Urinary bladder (tissue), 4 donors: Measurements from ENCODE around the gene MTHFD2L. TPM values are rescaled to one million over a fixed set of nuclear protein-coding genes. Genes with fewer than 3 reads are reported as not detected.
"Not testable (repeated sequence)": the region's sequence is repeated elsewhere in the genome, so short reads cannot be mapped to it uniquely, and the experiment has no call there.

Experiments used
- DNase-seq: peaks from one replicate; pipeline ENCODE4 v3.0.0-alpha.2; 2015; ENCODE audit errors: extremely low spot score
- H3K27ac ChIP-seq: one replicate; pipeline ENCODE4 v1.5.1; 2013; ENCODE audit warnings: low read depth, mild to moderate bottlenecking, moderate library complexity
- H3K36me3 ChIP-seq: one replicate; pipeline ENCODE4 v1.6.1; 2013; ENCODE audit warnings: mild to moderate bottlenecking, moderate library complexity; ENCODE audit not compliant: insufficient read depth
- H3K4me1 ChIP-seq: one replicate; pipeline ENCODE4 v1.6.1; 2013; ENCODE audit warnings: mild to moderate bottlenecking, moderate library complexity; ENCODE audit not compliant: insufficient read depth
- H3K4me3 ChIP-seq: one replicate; pipeline ENCODE4 v1.5.1; 2013; ENCODE audit warnings: low read depth, low read length
- WGBS: extraction: QIAGEN DNeasy Blood & Tissue Kit; methylation state at CpG from one replicate; pipeline ENCODE4 v1.1.7; 2013; 5-methylcytosine and 5-hydroxymethylcytosine counted together
- polyA plus RNA-seq: library from polyadenylated mRNA; stranded (reverse); fragments of 200-250 nt; gene quantifications from one replicate; pipeline ENCODE4 v1.2.3, GENCODE V29; 2013
- total RNA-seq: library from RNA; depleted of rRNA; stranded (reverse); fragments of >200 nt; gene quantifications from one replicate; pipeline ENCODE4 v1.2.3, GENCODE V29; 2014
- donor health status: healthy with polysubstance abuse.
- donor health status: healthy.

The MTHFD2L gene
- total and polyA plus RNA-seq, 2 donors = 5.8 to 21.1 TPM

GRCh38 chr4:74338792-74339333 lies 180.9 kb downstream of the MTHFD2L start:
- H3K4me1 ChIP-seq = no peaks in the 10 kb centered on the region
- DNase-seq = no peak
- no peak overlapping the region for H3K27ac ChIP-seq
- 55% methylated on average over 4 of the region's 4 CpGs for WGBS
- no peak overlapping the region for H3K4me3 ChIP-seq
- no peaks in the 10 kb centered on the region for H3K36me3 ChIP-seq

- Histone ChIP-seq H3K4me3 (no peak overlapping the region), H3K27ac (no peak overlapping the region), H3K4me1 (no peaks in the 10 kb centered on the region), H3K36me3 (no peaks in the 10 kb centered on the region)
- DNase-seq = no peak
Observed at GRCh38 chr4:74339501-74339900, 181.6 kb downstream of the MTHFD2L start.

- H3K4me1 ChIP-seq, H3K36me3 ChIP-seq, H3K4me3 ChIP-seq, H3K27ac ChIP-seq, DNase-seq: not testable (repeated sequence)
Observed at GRCh38 chr4:74340421-74340820, 182.5 kb downstream of the MTHFD2L start.

GRCh38 chr4:74344031-74344430 lies 186.1 kb downstream of the MTHFD2L start:
- DNase-seq = no peak
- Histone ChIP-seq H3K4me3 (no peak overlapping the region), H3K27ac (no peak overlapping the region), H3K36me3 (no peaks in the 10 kb centered on the region), H3K4me1 (no peaks in the 10 kb centered on the region)
- WGBS = 76% methylated on average over 1 of the region's 1 CpG

Other genes starting within 250 kb of the MTHFD2L start
- gene PF4, start 176.1 kb upstream of the MTHFD2L start, total RNA-seq = 0.58 TPM
- 0.18 TPM for gene PF4, start 176.1 kb upstream of the MTHFD2L start, polyA plus RNA-seq
- 6.5 TPM for gene PPBP, start 169.9 kb upstream of the MTHFD2L start, total RNA-seq
- 0.18 TPM for gene PPBP, start 169.9 kb upstream of the MTHFD2L start, polyA plus RNA-seq
- gene CXCL5, start 159.4 kb upstream of the MTHFD2L start, total RNA-seq = 0.11 TPM
- gene CXCL5, start 159.4 kb upstream of the MTHFD2L start, polyA plus RNA-seq = 0.04 TPM
- gene CXCL3, start 119.4 kb upstream of the MTHFD2L start, total RNA-seq = not detected
- 0.95 TPM for gene CXCL3, start 119.4 kb upstream of the MTHFD2L start, polyA plus RNA-seq
- 2.2 TPM for gene CXCL2, start 58.9 kb upstream of the MTHFD2L start, total RNA-seq
- gene CXCL2, start 58.9 kb upstream of the MTHFD2L start, polyA plus RNA-seq = 9.4 TPM
- not detected for gene EPGN, start 150.4 kb downstream of the MTHFD2L start, total RNA-seq
- gene EPGN, start 150.4 kb downstream of the MTHFD2L start, polyA plus RNA-seq = 0.77 TPM
- gene EREG, start 207.0 kb downstream of the MTHFD2L start, total RNA-seq = 0.16 TPM
- gene EREG, start 207.0 kb downstream of the MTHFD2L start, polyA plus RNA-seq = 0.38 TPM